Right ventricle myocardium superior (tissue), 1 donor: ENCODE measurements around the gene TAF1D. TPM values are rescaled to one million over a fixed set of nuclear protein-coding genes. Genes with fewer than 3 reads are reported as not detected.
"Not testable (repeated sequence)": the region's sequence is repeated elsewhere in the genome, so short reads cannot be mapped to it uniquely, and the experiment has no call there.

Experiments used
- ATAC-seq: fragments of 200-7000 bp; cut with Tn5 transposase; one replicate; pipeline ENCODE4 v1.9.1; 2020; ENCODE audit warnings: mild to moderate bottlenecking; ENCODE audit not compliant: poor library complexity
- DNase-seq: peaks from one replicate; pipeline ENCODE4 v3.0.0-alpha.2; 2020
- intact Hi-C: fragments of 100-400 bp; cut with DNase I; formaldehyde crosslinking; loops from one replicate; pipeline ENCODE4 v1.11.2; 2022
- total RNA-seq: library from RNA; stranded (reverse); fragmentation: NEBNext Ultra II Directional; extraction: Animal tissue kit (Norgen Biotek cat#: 25700); gene quantifications from one replicate; pipeline ENCODE4 v1.2.1, GENCODE V29; 2021
- donor health status: DM: no; HTN: yes; CAD: no; lungs with severe emphysema.

Gene TAF1D
- total RNA-seq, 1 donor from 2014 or later = 28.2 TPM

GRCh38 chr11:93757301-93757700 is 16.0 kb upstream of the TAF1D start:
- ATAC-seq (no peak), DNase-seq (no peak)
- intact Hi-C loops = no loop called here

- ATAC-seq = no peak
Observed at GRCh38 chr11:93756748-93757147, 15.5 kb upstream of the TAF1D start.

GRCh38 chr11:93753241-93753640 is 11.9 kb upstream of the TAF1D start:
- no peak for ATAC-seq
- no peak for DNase-seq
- intact Hi-C loops = no loop called here

More at GRCh38 chr11:93756748-93757147, 15.5 kb upstream of the TAF1D start:
- intact Hi-C loops = no loop called here
- no peak for DNase-seq

- no peak for DNase-seq
- intact Hi-C loops = no loop called here
Observed at GRCh38 chr11:93751001-93751400, 9.7 kb upstream of the TAF1D start.

GRCh38 chr11:93747122-93747521 is 5.8 kb upstream of the TAF1D start:
- intact Hi-C loops = no loop called here
- DNase-seq = no peak
- no peak for ATAC-seq

More at GRCh38 chr11:93751001-93751400, 9.7 kb upstream of the TAF1D start:
- no peak for ATAC-seq

- DNase-seq (no peak), ATAC-seq (no peak)
- intact Hi-C loops = no loop called here
Observed at GRCh38 chr11:93746101-93746500, 4.8 kb upstream of the TAF1D start.

- not testable (repeated sequence) for DNase-seq
Observed at GRCh38 chr11:93745005-93745755, 3.9 kb upstream of the TAF1D start.

GRCh38 chr11:93744669-93745004 is 3.3 kb upstream of the TAF1D start:
- no peak for ATAC-seq
- no peak for DNase-seq
- intact Hi-C loops = loop anchor here (5.0 kb wide), 1 partner anchor 38 kb away; the partner anchor contains the start of gene MED17

More at GRCh38 chr11:93745005-93745755, 3.9 kb upstream of the TAF1D start:
- intact Hi-C loops, ATAC-seq: not testable (repeated sequence)

- no peak for ATAC-seq
- intact Hi-C loops = loop anchor here (5.0 kb wide), 1 partner anchor 39 kb away; the partner anchor contains the start of gene MED17
- DNase-seq = no peak
Observed at GRCh38 chr11:93743291-93743690, 2.0 kb upstream of the TAF1D start.

- DNase-seq (no peak), ATAC-seq (peak; percentile 50)
- intact Hi-C loops = loop anchor here (5.0 kb wide), 1 partner anchor 40 kb away; the partner anchor contains the start of gene MED17
Observed at GRCh38 chr11:93741882-93742226, 559 bp upstream of the TAF1D start.

- ATAC-seq = peak; percentile 70
- intact Hi-C loops = loop anchor here (5.0 kb wide), 1 partner anchor 42 kb away; the partner anchor contains the start of gene MED17
Observed at GRCh38 chr11:93740730-93741093, 583 bp downstream of the TAF1D start.

GRCh38 chr11:93740031-93740729 is 1.1 kb downstream of the TAF1D start:
- DNase-seq (no peak), ATAC-seq (no peak)
- intact Hi-C loops = loop anchor here (5.0 kb wide), 1 partner anchor 42 kb away; the partner anchor contains the start of gene MED17

More at GRCh38 chr11:93740730-93741093, 583 bp downstream of the TAF1D start:
- DNase-seq = peak; percentile 71

GRCh38 chr11:93738647-93739081 is 2.6 kb downstream of the TAF1D start:
- intact Hi-C loops = loop anchor here (10.0 kb wide), 1 partner anchor 54 kb away; no protein-coding TSS in a partner anchor
- DNase-seq (no peak), ATAC-seq (no peak)

GRCh38 chr11:93737904-93738612 is 3.2 kb downstream of the TAF1D start:
- ATAC-seq (no peak), DNase-seq (no peak)
- intact Hi-C loops = loop anchor here (10.0 kb wide), 1 partner anchor 53 kb away; no protein-coding TSS in a partner anchor

- DNase-seq (no peak), ATAC-seq (no peak)
- intact Hi-C loops = loop anchor here (10.0 kb wide), 1 partner anchor 51 kb away; no protein-coding TSS in a partner anchor
Observed at GRCh38 chr11:93736129-93736528, 5.2 kb downstream of the TAF1D start.

GRCh38 chr11:93735627-93736026 is 5.7 kb downstream of the TAF1D start:
- ATAC-seq = no peak
- intact Hi-C loops = loop anchor here (10.0 kb wide), 1 partner anchor 51 kb away; no protein-coding TSS in a partner anchor
- no peak for DNase-seq

- DNase-seq = no peak
- no peak for ATAC-seq
- intact Hi-C loops = loop anchor here (10.0 kb wide), 1 partner anchor 50 kb away; no protein-coding TSS in a partner anchor
Observed at GRCh38 chr11:93734427-93735222, 6.7 kb downstream of the TAF1D start.

GRCh38 chr11:93733474-93733873 is 7.8 kb downstream of the TAF1D start:
- intact Hi-C loops = loop anchor here (10.0 kb wide), 1 partner anchor 49 kb away; no protein-coding TSS in a partner anchor
- DNase-seq (no peak), ATAC-seq (no peak)
